Measurements from ENCODE around the gene SEMA3F.

The SEMA3F gene

GRCh38 chr3:50186096-50186495, 31.0 kb downstream of the SEMA3F start:
- no peak for DNase-seq (ENCODE audit: low read depth, low spot score)
- H3K36me3 ChIP-seq (ENCODE audit: insufficient read depth, low read length): no peaks in the 10 kb centered on the region
- no peak overlapping the region for H3K27ac ChIP-seq
- H3K9me3 ChIP-seq (ENCODE audit: low read depth, low read length): no peaks in the 10 kb centered on the region
- no peak overlapping the region for H3K4me3 ChIP-seq
- H3K9ac ChIP-seq (ENCODE audit: insufficient read length): no peak overlapping the region
- TF ChIP-seq FOXP2 (optimal IDR thresholded peaks at IDR 0.05; ENCODE audit: control extremely low read depth, extremely low read length, insufficient read depth): no peak
- TF ChIP-seq POLR2AphosphoS5 (IDR thresholded peaks at IDR 0.05; ENCODE audit: borderline replicate concordance, low read depth, low read length): no peak
- no peak for TF ChIP-seq EZH2 (IDR thresholded peaks at IDR 0.05)

DNA sequence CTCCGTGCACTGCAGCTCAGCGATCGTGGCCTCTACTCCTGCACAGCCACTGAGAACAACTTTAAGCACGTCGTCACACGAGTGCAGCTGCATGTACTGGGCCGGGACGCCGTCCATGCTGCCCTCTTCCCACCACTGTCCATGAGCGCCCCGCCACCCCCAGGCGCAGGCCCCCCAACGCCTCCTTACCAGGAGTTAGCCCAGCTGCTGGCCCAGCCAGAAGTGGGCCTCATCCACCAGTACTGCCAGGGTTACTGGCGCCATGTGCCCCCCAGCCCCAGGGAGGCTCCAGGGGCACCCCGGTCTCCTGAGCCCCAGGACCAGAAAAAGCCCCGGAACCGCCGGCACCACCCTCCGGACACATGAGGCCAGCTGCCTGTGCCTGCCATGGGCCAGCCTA, 32.6 kb downstream of the SEMA3F start:
- Histone ChIP-seq H3K9ac (ENCODE audit: insufficient read length) (no peak overlapping the region), H3K4me3 (no peak overlapping the region), H3K9me3 (ENCODE audit: low read depth, low read length) (no peaks in the 10 kb centered on the region), H3K36me3 (ENCODE audit: insufficient read depth, low read length) (no peaks in the 10 kb centered on the region), H3K27ac (no peak overlapping the region)
- TF ChIP-seq EZH2 (IDR thresholded peaks at IDR 0.05) (no peak), POLR2AphosphoS5 (IDR thresholded peaks at IDR 0.05; ENCODE audit: borderline replicate concordance, low read depth, low read length) (no peak), FOXP2 (optimal IDR thresholded peaks at IDR 0.05; ENCODE audit: control extremely low read depth, extremely low read length, insufficient read depth) (no peak)
- DNase-seq (ENCODE audit: low read depth, low spot score): no peak

GRCh38 chr3:50189274-50189673, 34.1 kb downstream of the SEMA3F start:
- no peak overlapping the region for H3K4me3 ChIP-seq
- TF ChIP-seq EZH2 (IDR thresholded peaks at IDR 0.05) (no peak), FOXP2 (optimal IDR thresholded peaks at IDR 0.05; ENCODE audit: control extremely low read depth, extremely low read length, insufficient read depth) (no peak), POLR2AphosphoS5 (IDR thresholded peaks at IDR 0.05; ENCODE audit: borderline replicate concordance, low read depth, low read length) (no peak)
- H3K36me3 ChIP-seq (ENCODE audit: insufficient read depth, low read length): no peaks in the 10 kb centered on the region
- H3K9me3 ChIP-seq (ENCODE audit: low read depth, low read length): no peaks in the 10 kb centered on the region
- no peak for DNase-seq (ENCODE audit: low read depth, low spot score)
- H3K27ac ChIP-seq: no peak overlapping the region
- no peak overlapping the region for H3K9ac ChIP-seq (ENCODE audit: insufficient read length)

GRCh38 chr3:50189989-50190388, 34.9 kb downstream of the SEMA3F start:
- Histone ChIP-seq H3K9me3 (ENCODE audit: low read depth, low read length) (no peaks in the 10 kb centered on the region), H3K9ac (ENCODE audit: insufficient read length) (no peak overlapping the region), H3K36me3 (ENCODE audit: insufficient read depth, low read length) (no peaks in the 10 kb centered on the region), H3K4me3 (no peak overlapping the region), H3K27ac (no peak overlapping the region)
- no peak for DNase-seq (ENCODE audit: low read depth, low spot score)
- TF ChIP-seq FOXP2 (optimal IDR thresholded peaks at IDR 0.05; ENCODE audit: control extremely low read depth, extremely low read length, insufficient read depth): no peak
- no peak for TF ChIP-seq POLR2AphosphoS5 (IDR thresholded peaks at IDR 0.05; ENCODE audit: borderline replicate concordance, low read depth, low read length)
- no peak for TF ChIP-seq EZH2 (IDR thresholded peaks at IDR 0.05)

- Histone ChIP-seq H3K27ac (no peak within 1 kb of the TSS), H3K9me3 (ENCODE audit: low read depth, low read length) (no peaks in the 10 kb centered on the region), H3K36me3 (ENCODE audit: insufficient read depth, low read length) (no peaks in the 10 kb centered on the region), H3K4me3 (no peak within 1 kb of the TSS), H3K9ac (ENCODE audit: insufficient read length) (no peak within 1 kb of the TSS)
- no peak for DNase-seq (ENCODE audit: low read depth, low spot score)
- TF ChIP-seq EZH2 (IDR thresholded peaks at IDR 0.05) (no peak), POLR2AphosphoS5 (IDR thresholded peaks at IDR 0.05; ENCODE audit: borderline replicate concordance, low read depth, low read length) (no peak), FOXP2 (optimal IDR thresholded peaks at IDR 0.05; ENCODE audit: control extremely low read depth, extremely low read length, insufficient read depth) (no peak)
Observed at GRCh38 chr3:50190936-50191660, 36.0 kb downstream of the SEMA3F start, which contains the start of gene GNAT1. Gene GNAT1, plus strand, starts transcription at chr3:50191610. Its CDS starts 116 bp downstream, at chr3:50191726.

- no peaks in the 10 kb centered on the region for H3K36me3 ChIP-seq (ENCODE audit: insufficient read depth, low read length)
- H3K9ac ChIP-seq (ENCODE audit: insufficient read length): no peak overlapping the region
- no peak overlapping the region for H3K27ac ChIP-seq
- H3K4me3 ChIP-seq: no peak overlapping the region
- TF ChIP-seq POLR2AphosphoS5 (IDR thresholded peaks at IDR 0.05; ENCODE audit: borderline replicate concordance, low read depth, low read length) (no peak), EZH2 (IDR thresholded peaks at IDR 0.05) (no peak), FOXP2 (optimal IDR thresholded peaks at IDR 0.05; ENCODE audit: control extremely low read depth, extremely low read length, insufficient read depth) (no peak)
- DNase-seq (ENCODE audit: low read depth, low spot score): no peak
- no peaks in the 10 kb centered on the region for H3K9me3 ChIP-seq (ENCODE audit: low read depth, low read length)
Observed at GRCh38 chr3:50192124-50192523, 37.0 kb downstream of the SEMA3F start.

DNA sequence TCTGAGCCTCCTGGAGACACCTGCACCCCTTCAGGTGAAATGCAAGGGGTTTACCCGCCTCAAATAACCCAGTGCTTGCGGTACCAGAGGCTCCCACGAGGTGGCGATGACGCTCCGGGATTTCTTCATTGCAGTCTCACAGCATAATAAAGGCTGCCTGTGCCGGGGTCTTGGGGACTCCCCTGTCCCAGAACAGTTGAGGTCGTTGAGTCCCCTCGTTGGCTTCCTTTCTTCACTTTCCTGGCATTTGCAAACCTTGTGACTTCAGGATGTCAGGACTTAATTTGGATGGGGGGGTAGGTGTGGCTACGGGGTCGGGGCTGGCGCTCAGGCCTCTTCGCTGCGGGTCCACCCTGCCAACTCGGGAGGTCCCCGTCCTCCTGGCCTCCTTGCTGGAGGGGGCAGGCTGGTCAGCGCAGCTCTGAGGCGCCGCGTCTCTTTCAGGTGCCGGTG, 37.6 kb downstream of the SEMA3F start:
- H3K9me3 ChIP-seq (ENCODE audit: low read depth, low read length): no peaks in the 10 kb centered on the region
- no peak overlapping the region for H3K4me3 ChIP-seq
- TF ChIP-seq EZH2 (IDR thresholded peaks at IDR 0.05) (no peak), POLR2AphosphoS5 (IDR thresholded peaks at IDR 0.05; ENCODE audit: borderline replicate concordance, low read depth, low read length) (no peak), FOXP2 (optimal IDR thresholded peaks at IDR 0.05; ENCODE audit: control extremely low read depth, extremely low read length, insufficient read depth) (no peak)
- H3K9ac ChIP-seq (ENCODE audit: insufficient read length): no peak overlapping the region
- no peak overlapping the region for H3K27ac ChIP-seq
- no peaks in the 10 kb centered on the region for H3K36me3 ChIP-seq (ENCODE audit: insufficient read depth, low read length)
- DNase-seq (ENCODE audit: low read depth, low spot score): peak; percentile 18

DNA sequence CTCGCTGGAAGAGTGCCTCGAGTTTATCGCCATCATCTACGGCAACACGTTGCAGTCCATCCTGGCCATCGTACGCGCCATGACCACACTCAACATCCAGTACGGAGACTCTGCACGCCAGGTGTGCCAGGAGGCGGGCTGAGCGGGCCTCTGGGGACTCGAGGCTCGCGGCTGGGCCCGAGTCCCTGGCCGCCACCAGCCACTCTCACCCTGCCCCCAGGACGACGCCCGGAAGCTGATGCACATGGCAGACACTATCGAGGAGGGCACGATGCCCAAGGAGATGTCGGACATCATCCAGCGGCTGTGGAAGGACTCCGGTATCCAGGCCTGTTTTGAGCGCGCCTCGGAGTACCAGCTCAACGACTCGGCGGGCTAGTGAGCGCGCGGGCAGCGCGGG, 38.2 kb downstream of the SEMA3F start:
- no peak for TF ChIP-seq FOXP2 (optimal IDR thresholded peaks at IDR 0.05; ENCODE audit: control extremely low read depth, extremely low read length, insufficient read depth)
- no peak for TF ChIP-seq POLR2AphosphoS5 (IDR thresholded peaks at IDR 0.05; ENCODE audit: borderline replicate concordance, low read depth, low read length)
- TF ChIP-seq EZH2 (IDR thresholded peaks at IDR 0.05): no peak
- Histone ChIP-seq H3K27ac (no peak overlapping the region), H3K4me3 (no peak overlapping the region), H3K36me3 (ENCODE audit: insufficient read depth, low read length) (no peaks in the 10 kb centered on the region), H3K9ac (ENCODE audit: insufficient read length) (no peak overlapping the region), H3K9me3 (ENCODE audit: low read depth, low read length) (no peaks in the 10 kb centered on the region)
- no peak for DNase-seq (ENCODE audit: low read depth, low spot score)

Data from SK-N-MC (cell line).